ENCODE measurements around the gene RAD18.

Gene RAD18

DNA sequence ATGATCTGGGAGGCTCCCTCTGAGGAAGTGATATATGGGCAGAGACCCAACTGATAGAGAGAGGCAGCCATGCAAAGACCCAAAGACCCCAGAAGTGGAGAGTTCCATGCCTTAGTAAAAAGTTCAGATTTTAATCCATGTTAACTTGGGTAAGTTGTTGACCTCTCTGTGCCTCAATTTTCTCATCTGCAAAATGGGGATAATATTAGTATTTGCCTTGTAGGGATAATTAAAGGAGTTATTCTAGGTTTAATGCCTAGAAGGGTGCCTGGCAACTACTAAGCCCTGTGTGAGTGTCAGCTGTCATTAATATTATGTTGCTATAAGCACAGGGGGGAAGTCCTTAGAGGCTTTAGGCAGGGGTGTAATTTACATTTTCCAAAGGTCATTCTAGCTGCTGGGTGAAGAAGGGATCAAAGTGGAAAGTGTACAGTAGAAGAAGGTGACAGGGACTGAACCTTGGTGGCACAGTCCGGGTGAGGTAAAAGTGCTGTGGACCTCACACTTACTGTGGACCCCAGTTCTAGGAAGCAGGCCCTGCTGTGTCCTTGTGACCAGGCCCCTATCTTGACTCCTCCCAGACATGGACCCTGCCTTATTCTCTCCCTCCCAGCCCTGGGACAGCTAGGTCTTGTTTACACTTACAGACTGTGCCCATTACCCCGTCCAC, 3.0 kb upstream of the RAD18 start:
- Mint-ChIP-seq H3K27ac (no peak overlapping the region), H3K36me3 (peaks cover 4 to 7% of the 10 kb centered on the region in 2 donors), H3K4me3 (no peak overlapping the region), H3K9me3 (no peaks in the 10 kb centered on the region), H3K27me3 (peaks cover 13 to 19% of the 10 kb centered on the region in 2 donors), H3K4me1 (peaks cover 12 to 30% of the 10 kb centered on the region in 2 donors)
- peak; percentile 17 to 23 for ATAC-seq (replicated peaks)
- no peak for DNase-seq

DNA sequence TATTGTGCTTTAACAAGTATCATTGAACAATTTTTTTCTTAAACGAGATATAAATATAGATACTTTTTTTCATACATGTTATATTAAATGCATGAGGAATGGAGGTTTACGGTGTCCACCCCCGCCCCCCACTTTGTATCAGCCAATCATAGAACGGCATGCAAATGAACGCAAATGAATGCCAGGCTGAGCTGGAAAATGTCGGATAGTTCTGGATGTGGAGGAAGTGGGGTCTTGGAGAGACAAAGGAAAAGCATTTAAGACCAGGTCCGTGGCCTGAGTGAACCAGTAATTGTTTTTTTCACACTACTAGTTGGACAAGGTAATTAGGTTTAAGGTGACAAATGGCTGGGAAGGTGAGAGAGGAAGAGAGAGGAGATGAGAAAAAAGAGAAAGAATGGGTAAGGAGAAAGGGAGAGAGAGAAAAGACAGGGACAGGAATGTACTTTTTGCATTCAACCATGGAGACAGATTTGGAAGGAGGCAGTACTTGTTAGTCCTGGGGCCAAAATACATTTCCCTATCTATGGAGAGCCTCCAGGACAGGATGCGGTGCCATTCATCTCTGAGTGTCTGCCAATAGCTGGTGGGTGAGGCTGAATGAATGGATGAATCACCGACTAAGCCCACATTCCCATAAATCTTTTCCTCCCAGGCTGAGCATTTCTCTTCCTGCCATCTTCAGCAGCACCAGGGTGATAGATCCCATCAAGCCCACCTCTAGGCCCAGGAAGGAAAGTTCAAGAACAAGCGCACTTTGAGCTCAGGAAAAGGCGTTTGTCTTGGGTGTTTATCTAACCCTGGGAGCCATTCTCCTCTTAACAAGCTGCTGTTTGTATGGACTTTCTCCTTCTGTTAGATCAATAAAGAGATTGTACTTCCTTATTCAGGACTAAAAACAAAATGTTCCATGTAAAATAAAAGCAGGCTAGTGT, 1.4 kb upstream of the RAD18 start:
- ATAC-seq (replicated peaks) (no peak), DNase-seq (no peak)
- Mint-ChIP-seq H3K4me3 (peak overlapping the region in 1 of 2 donors; percentile 48), H3K27me3 (peaks cover 9 to 15% of the 10 kb centered on the region in 2 donors), H3K9me3 (no peaks in the 10 kb centered on the region), H3K4me1 (peaks cover 13 to 32% of the 10 kb centered on the region in 2 donors), H3K27ac (no peak overlapping the region), H3K36me3 (peaks cover 8 to 12% of the 10 kb centered on the region in 2 donors)

DNA sequence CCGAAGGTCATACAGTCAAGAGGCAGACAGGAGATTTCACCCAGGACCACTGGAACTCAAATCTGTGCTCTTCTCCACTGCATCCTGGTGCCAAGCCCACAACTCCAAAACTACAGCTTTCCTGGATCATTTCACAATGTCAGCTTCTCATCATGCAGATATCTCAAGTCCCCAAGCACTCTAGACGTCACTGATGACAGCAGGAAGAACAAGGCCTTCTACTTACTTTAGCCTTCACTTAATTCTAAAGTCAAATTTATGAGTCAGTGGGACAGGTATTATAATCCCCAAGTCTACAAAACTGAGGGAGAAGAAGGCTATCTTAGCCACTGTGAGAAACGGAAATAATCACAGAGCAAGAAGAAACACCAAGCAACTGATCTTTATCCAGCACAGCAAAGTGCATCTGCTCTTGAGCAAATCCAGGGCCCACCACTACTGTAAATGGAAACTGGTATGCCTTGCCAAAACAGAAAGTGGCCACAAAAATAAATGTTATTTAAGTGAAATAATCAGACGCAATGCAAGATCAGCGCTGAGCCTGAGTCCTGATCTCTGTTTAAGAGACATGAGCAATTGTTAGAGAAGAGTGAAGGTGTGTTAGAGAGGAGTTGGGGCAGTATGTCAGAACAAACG, 928 bp downstream of the RAD18 start:
- Mint-ChIP-seq H3K27ac (peak overlapping the region; percentile 97), H3K27me3 (peaks cover 0 to under 1% of the 10 kb centered on the region in 2 donors), H3K4me3 (peak overlapping the region; percentile 98 to 100), H3K4me1 (peaks cover 19 to 40% of the 10 kb centered on the region in 2 donors), H3K36me3 (peaks cover 20 to 31% of the 10 kb centered on the region in 2 donors), H3K9me3 (no peaks in the 10 kb centered on the region)
- ATAC-seq (replicated peaks) (no peak), DNase-seq (no peak)

DNA sequence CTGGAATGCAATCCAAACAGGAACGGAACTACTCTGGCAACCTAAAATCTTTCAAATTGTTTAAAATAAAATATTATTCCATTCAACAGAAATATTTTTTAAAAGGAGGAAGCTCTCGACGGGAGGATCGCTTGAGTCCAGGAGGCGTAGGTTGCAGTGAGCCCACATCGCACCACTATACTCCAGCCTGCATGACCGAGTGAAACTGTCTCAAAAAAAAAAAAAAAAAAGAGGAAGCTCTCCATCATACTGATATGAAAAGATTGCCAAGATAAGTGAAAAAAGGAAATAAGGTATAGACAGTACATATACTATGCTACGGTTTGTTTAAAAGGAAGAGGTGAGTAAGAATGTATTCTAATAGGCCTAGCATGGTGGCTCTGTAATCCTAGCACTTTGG, 3.6 kb downstream of the RAD18 start:
- peak; percentile 44 to 51 for ATAC-seq (replicated peaks)
- Mint-ChIP-seq H3K27ac (peak overlapping the region; percentile 89), H3K27me3 (no peaks in the 10 kb centered on the region), H3K9me3 (no peaks in the 10 kb centered on the region), H3K4me1 (peaks cover 33 to 45% of the 10 kb centered on the region in 2 donors), H3K4me3 (peak overlapping the region; percentile 3 to 47), H3K36me3 (peaks cover 27 to 49% of the 10 kb centered on the region in 2 donors)
- no peak for DNase-seq

DNA sequence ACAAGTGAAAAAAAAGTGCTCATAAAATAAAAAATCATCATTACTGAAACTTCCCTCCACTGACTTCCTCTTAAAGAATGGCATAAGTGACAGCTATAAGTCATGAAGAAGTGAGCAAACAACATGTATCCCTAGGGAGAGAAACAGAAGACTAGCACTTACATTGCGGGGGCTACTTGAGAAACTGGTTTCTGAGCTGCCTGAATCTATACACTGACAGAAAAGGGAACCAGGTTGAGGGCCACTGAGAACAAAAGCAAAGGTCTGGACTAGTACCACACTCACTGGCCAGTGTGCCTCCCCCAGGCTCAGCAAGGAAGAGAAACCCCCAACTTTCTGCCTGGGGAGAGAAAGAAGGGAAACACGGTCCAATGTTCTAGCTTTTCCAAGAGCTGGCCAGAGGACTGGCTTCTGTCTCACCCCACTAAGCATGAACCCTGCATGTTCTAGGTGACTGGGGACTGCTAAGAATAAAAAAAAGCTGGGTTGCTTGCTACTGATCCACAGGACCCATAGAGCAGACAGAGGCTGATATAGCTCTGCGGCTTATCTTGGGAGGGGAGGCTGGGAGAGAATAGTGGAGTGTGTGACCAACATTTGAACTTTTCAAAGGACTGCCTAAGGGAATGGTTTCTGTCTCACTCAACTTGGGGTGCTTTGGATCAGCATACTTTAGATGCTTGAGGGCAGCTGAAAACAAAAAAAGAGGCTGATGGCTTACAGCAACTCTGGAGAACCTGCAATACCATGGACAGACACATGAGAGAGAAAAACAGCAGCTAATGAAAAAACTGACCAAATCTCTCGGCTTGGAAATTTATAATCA, 8.1 kb downstream of the RAD18 start:
- Mint-ChIP-seq H3K27me3 (no peaks in the 10 kb centered on the region), H3K9me3 (no peaks in the 10 kb centered on the region), H3K27ac (peak overlapping the region; percentile 82), H3K4me1 (peaks cover 32 to 40% of the 10 kb centered on the region in 2 donors), H3K4me3 (peak overlapping the region; percentile 15 to 57), H3K36me3 (peaks cover 34 to 54% of the 10 kb centered on the region in 2 donors)
- DNase-seq (peak; percentile 60), ATAC-seq (replicated peaks) (peak; percentile 96 to 97)

DNA sequence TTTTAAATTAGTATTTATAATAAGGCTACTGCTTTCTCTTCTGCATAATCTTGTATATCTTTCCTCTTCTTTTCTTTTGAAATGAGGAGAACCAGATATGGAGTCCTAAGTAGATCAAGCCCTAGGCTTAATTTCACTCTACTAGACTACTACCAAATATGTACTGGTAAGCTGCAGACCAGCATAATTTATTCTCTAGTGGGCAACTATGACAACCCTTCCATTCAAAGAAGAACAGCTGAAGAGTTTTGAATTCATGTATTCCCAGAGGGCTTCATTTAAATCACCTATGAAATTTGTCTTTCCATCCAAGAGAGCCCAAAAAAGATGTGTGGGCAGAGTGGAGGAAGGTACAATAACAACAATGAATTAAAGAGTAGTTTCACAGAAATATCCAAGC, 10.0 kb downstream of the RAD18 start:
- H3K27ac Mint-ChIP-seq, result no peak overlapping the region
- no peaks in the 10 kb centered on the region for H3K9me3 Mint-ChIP-seq
- H3K4me3 Mint-ChIP-seq, result no peak overlapping the region
- peaks cover 24 to 27% of the 10 kb centered on the region in 2 donors for H3K4me1 Mint-ChIP-seq
- ATAC-seq (replicated peaks) (no peak), DNase-seq (no peak)
- H3K36me3 Mint-ChIP-seq, result peaks cover 22 to 37% of the 10 kb centered on the region in 2 donors
- H3K27me3 Mint-ChIP-seq, result no peaks in the 10 kb centered on the region

DNA sequence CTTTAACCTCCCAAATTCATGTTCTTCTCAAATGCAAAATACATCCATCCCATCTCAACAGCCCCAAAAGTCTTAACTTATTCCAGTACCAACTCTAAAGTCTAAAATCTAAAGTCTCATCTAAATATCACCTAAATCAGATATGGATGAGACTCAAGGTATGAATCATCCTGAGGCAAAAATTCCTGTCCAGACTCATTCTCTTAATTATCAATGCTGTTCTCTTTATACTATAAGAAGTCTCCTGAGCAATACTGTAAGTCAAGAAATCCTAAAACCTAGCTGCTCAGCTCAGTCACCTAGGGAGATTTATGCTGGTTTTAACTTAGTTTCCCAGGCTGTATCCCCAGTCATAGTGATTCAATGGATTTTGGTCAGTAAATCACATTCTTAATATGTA, 11.1 kb downstream of the RAD18 start:
- Mint-ChIP-seq H3K36me3 (peaks cover 16 to 35% of the 10 kb centered on the region in 2 donors), H3K9me3 (no peaks in the 10 kb centered on the region), H3K4me3 (no peak overlapping the region)

DNA sequence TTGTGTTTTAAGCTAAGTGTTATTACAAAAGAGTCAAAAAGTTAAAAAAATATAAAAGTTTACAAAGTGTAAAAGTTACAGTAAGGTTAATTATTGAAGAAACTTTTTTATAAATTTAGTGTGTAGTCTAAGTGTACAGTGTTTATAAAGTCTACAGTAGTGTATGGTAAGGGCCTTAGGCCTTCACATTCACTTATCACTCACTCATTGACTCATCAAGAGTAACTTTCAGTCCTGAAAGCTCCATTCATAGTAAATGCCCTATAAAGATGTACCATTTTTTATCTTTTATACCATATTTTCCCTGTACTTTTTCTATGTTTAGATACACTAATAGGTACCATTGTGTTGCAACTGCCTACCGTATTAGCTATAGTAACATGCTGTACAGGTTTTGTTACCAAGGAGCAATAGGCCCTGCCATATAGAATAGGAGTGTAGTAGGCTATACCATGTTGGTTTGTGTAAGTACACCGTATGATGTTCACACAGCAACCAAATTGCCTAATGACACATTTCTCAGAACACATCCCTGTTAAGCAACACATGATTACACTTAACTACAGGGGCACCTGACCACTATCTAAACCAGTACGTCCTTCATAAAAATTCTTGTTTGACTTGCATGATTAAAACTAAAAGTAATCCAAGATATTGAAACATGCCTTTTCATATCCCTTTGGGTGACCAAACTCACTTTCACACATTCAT, 17.2 kb downstream of the RAD18 start:
- no peak for ATAC-seq (replicated peaks)

More for the DNA sequence above, 11.1 kb downstream of the RAD18 start:
- no peak overlapping the region for H3K27ac Mint-ChIP-seq
- ATAC-seq (replicated peaks) (no peak), DNase-seq (no peak)
- no peaks in the 10 kb centered on the region for H3K27me3 Mint-ChIP-seq
- peaks cover 22 to 27% of the 10 kb centered on the region in 2 donors for H3K4me1 Mint-ChIP-seq

DNA sequence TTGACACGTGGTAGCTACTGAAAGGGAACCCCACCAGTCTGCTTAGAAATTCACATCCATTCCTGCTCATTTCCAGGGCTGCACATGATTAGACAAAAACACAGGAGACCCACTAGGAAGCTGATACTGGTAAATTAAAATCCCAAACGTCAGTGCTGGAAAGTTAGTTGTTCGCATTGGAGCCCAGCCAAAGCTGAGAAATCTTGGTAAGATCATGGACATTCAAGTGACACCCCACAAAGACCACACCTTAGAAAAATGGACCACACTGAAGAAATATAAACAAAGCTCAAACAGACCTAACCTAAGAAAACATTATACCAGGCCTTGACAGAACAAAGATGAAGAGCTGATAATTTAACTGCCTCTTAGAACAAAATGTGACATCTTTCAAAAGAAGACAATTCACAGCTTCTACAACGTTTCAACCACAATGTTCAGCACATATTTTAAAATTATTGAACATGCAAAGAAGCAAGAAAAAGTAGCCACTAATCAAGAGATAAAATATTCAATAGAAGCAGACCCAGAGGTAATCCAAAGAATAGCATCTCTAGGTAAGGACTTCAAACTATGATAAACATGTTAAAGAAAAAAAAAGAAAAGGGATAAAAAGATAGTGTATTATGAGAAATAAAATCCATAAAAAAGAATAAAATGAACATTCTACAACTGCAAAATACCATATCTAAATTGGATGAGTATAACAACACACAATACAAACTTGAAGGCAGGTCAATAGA, 20.4 kb downstream of the RAD18 start:
- no peak for ATAC-seq (replicated peaks)

More for the DNA sequence above, 17.2 kb downstream of the RAD18 start:
- no peak for DNase-seq
- Mint-ChIP-seq H3K36me3 (peaks cover 40 to 59% of the 10 kb centered on the region in 2 donors), H3K4me1 (peaks cover 3 to 5% of the 10 kb centered on the region in 2 donors), H3K27me3 (no peaks in the 10 kb centered on the region), H3K9me3 (peaks cover 14 to 19% of the 10 kb centered on the region in 2 donors), H3K4me3 (no peak overlapping the region), H3K27ac (no peak overlapping the region)

DNA sequence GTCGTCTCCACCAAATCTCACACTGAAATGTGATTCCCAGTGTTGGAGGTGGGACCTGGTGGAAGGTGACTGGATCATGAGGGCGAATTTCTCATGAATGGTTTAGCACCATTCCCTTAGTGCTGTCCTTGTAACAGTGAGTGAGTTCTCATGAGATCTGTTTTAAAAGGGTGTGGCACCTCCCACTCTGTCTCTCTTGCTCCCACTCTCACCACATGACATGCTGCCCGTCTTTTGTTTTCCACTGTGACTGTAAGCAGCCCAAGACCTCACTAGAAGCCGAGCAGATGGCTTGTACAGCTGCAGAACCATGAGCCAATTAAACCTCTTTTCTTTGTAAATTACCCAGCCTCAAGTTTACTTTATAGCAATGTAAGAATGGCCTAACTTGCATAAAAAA, 21.2 kb downstream of the RAD18 start:
- no peak overlapping the region for H3K27ac Mint-ChIP-seq
- H3K4me3 Mint-ChIP-seq, result no peak overlapping the region
- no peaks in the 10 kb centered on the region for H3K4me1 Mint-ChIP-seq
- DNase-seq (no peak), ATAC-seq (replicated peaks) (no peak)
- H3K36me3 Mint-ChIP-seq, result peaks cover 49 to 71% of the 10 kb centered on the region in 2 donors
- peaks cover 14 to 19% of the 10 kb centered on the region in 2 donors for H3K9me3 Mint-ChIP-seq
- no peaks in the 10 kb centered on the region for H3K27me3 Mint-ChIP-seq

More for the DNA sequence above, 20.4 kb downstream of the RAD18 start:
- DNase-seq, result no peak
- H3K27me3 Mint-ChIP-seq, result no peaks in the 10 kb centered on the region
- no peak overlapping the region for H3K4me3 Mint-ChIP-seq
- peaks cover 45 to 70% of the 10 kb centered on the region in 2 donors for H3K36me3 Mint-ChIP-seq
- no peak overlapping the region for H3K27ac Mint-ChIP-seq
- H3K9me3 Mint-ChIP-seq, result peaks cover 14 to 19% of the 10 kb centered on the region in 2 donors
- H3K4me1 Mint-ChIP-seq, result no peaks in the 10 kb centered on the region

DNA sequence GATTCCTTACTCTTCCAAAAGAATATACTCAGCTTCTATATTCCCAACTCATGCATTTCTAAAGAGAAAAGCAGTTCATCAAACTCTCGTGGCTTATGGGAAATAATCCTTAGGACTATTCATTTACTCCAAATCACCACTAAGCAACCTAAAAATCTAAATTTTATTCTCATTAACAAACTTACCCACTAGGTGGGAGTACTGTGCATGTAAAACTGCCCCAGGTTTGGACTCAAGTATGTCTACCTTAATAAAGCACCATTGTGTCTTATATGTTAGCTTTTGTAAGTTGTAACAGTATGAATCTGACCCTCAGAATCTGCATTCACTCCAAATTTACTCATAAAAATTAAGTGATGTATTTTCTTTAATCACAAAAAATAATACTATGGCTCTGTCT, 25.3 kb downstream of the RAD18 start:
- Mint-ChIP-seq H3K27ac (no peak overlapping the region), H3K4me3 (no peak overlapping the region), H3K36me3 (peaks cover 46 to 58% of the 10 kb centered on the region in 2 donors), H3K4me1 (no peaks in the 10 kb centered on the region), H3K27me3 (no peaks in the 10 kb centered on the region), H3K9me3 (peaks cover 6% of the 10 kb centered on the region in 2 donors)
- no peak for DNase-seq
- ATAC-seq (replicated peaks), result peak; percentile 29 to 61

DNA sequence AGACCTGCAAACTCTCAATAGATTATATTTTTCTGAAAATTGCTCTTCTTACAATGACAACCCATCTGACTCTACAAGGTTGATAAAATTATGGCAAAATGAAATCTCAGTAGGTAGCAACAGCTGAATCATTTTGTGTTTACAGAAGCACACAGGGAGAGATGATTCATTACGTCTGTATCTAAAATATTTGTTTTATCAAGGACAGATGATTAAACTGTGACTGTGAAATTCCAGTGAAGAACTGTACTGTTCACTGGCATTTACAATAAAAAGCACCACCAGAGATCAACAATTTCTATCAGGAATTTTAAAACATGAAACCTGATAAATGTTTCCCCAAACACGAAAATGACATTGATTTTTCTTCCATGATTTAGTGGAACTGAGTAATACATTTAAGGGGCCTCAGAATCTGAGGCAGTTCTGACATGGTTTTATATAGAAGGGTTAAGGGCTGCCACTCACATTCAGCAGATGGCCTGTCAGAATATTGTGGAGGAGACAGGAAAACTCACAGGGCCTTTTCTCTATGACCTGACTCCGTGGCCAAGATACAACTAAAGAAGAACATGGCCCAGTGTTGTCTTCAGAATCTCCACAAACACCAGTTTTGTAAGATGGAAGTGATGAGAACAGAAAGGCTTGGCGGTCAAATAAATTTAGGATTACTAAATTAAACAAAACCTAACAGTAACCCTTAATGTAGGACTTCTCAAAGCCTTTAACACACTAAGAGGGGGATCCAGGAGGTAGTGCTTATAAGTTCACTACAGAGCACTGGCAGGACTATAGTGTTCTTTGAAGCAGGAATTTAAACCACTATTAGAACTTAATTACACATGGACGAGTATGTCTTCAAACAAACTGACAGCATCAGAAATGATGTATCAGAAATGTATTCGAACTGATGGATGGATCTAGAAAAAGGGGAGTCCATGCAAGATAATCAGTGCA, 25.9 kb downstream of the RAD18 start:
- Mint-ChIP-seq H3K9me3 (no peaks in the 10 kb centered on the region), H3K4me3 (no peak overlapping the region), H3K4me1 (no peaks in the 10 kb centered on the region), H3K27me3 (no peaks in the 10 kb centered on the region), H3K27ac (no peak overlapping the region), H3K36me3 (peaks cover 39 to 55% of the 10 kb centered on the region in 2 donors)
- DNase-seq (no peak), ATAC-seq (replicated peaks) (no peak)
